Measurements from ENCODE around the gene LRIT1.

The LRIT1 gene

GRCh38 chr10:84212014-84212413 is 29.3 kb downstream of the LRIT1 start:
- TF ChIP-seq CTCF (IDR thresholded peaks at IDR 0.05; ENCODE audit: extremely low read depth, missing control alignments): no peak
- no peak for DNase-seq (ENCODE audit: low spot score)

- DNase-seq (ENCODE audit: low spot score): no peak
- TF ChIP-seq CTCF (IDR thresholded peaks at IDR 0.05; ENCODE audit: extremely low read depth, missing control alignments): no peak
Measured at GRCh38 chr10:84211566-84211965, 29.8 kb downstream of the LRIT1 start.

- no peak for TF ChIP-seq CTCF (IDR thresholded peaks at IDR 0.05; ENCODE audit: extremely low read depth, missing control alignments)
- DNase-seq (ENCODE audit: low spot score): no peak
Measured at GRCh38 chr10:84208023-84208422, 33.3 kb downstream of the LRIT1 start.

GRCh38 chr10:84205853-84206525 is 35.4 kb downstream of the LRIT1 start:
- no peak for TF ChIP-seq CTCF (IDR thresholded peaks at IDR 0.05; ENCODE audit: extremely low read depth, missing control alignments)
- DNase-seq (ENCODE audit: low spot score): no peak

- DNase-seq (ENCODE audit: low spot score): peak; percentile 77
- peak; percentile 89 for TF ChIP-seq CTCF (IDR thresholded peaks at IDR 0.05; ENCODE audit: extremely low read depth, missing control alignments)
Measured at GRCh38 chr10:84205049-84205852, 36.1 kb downstream of the LRIT1 start.

- no peak for DNase-seq (ENCODE audit: low spot score)
- no peak for TF ChIP-seq CTCF (IDR thresholded peaks at IDR 0.05; ENCODE audit: extremely low read depth, missing control alignments)
Measured at GRCh38 chr10:84204610-84205009, 36.7 kb downstream of the LRIT1 start.

- DNase-seq (ENCODE audit: low spot score): peak; percentile 79
- peak; percentile 57 for TF ChIP-seq CTCF (IDR thresholded peaks at IDR 0.05; ENCODE audit: extremely low read depth, missing control alignments)
Measured at GRCh38 chr10:84204122-84204521, 37.2 kb downstream of the LRIT1 start.
